PC-9 (cell line): Measurements from ENCODE around the gene VPS13D. TPM values are rescaled to one million over a fixed set of nuclear protein-coding genes. Genes with fewer than 3 reads are reported as not detected.

Experiments
- BruUV-seq: library from RNA; stranded (reverse); fragments of 400-500 nt; replicated peaks from 2 replicates; lab custom pipeline; 2021; lab: Mats Ljungman, UMichigan
- CTCF ChIA-PET: fragments of 300-600 bp; sonication (Branson Sonifier 250); formaldehyde crosslinking; loops from one replicate; lab custom pipeline; 2022; ENCODE audit warnings: antibody characterized with exemption; lab: Charles Lee
- POLR2A ChIA-PET: fragments of 300-600 bp; sonication (Branson Sonifier 250); formaldehyde crosslinking; loops from one replicate; lab custom pipeline; 2022; ENCODE audit warnings: antibody characterized with exemption; ENCODE audit not compliant: unreplicated experiment; lab: Charles Lee
- DNase-seq, 2 experiments: peaks; one replicate each; pipeline versions ENCODE4 v3.0.0 to v3.0.0-alpha.2; 2015 to 2022; ENCODE audit warnings: mixed read lengths in 1 of 2
- H2AFZ ChIP-seq: fragments of 200-600 bp; sonication (generic); 2 replicates; pipeline ENCODE4 v1.8.1; 2017; ENCODE audit warnings: antibody characterized with exemption
- H3F3A ChIP-seq: fragments of 200-600 bp; sonication (generic); 2 replicates; pipeline ENCODE4 v1.8.1; 2017; ENCODE audit warnings: antibody characterized with exemption, mild to moderate bottlenecking, low read depth; ENCODE audit not compliant: insufficient read depth
- H3K27ac ChIP-seq: fragments of 200-600 bp; sonication (generic); 2 replicates; pipeline ENCODE4 v1.6.1; 2016; ENCODE audit warnings: mixed run types
- H3K27me3 ChIP-seq: fragments of 200-600 bp; sonication (generic); 2 replicates; pipeline ENCODE4 v1.6.1; 2016; ENCODE audit warnings: low read depth, mixed run types; ENCODE audit not compliant: insufficient read depth
- H3K36me3 ChIP-seq: fragments of 200-600 bp; sonication (generic); 2 replicates; pipeline ENCODE4 v1.6.1; 2016; ENCODE audit warnings: low read depth, mixed run types
- H3K4me1 ChIP-seq: fragments of 200-600 bp; sonication (generic); replicated peaks from 2 replicates; pipeline ENCODE4 v1.6.1; 2016; ENCODE audit warnings: mixed run types; ENCODE audit not compliant: insufficient read depth
- H3K4me2 ChIP-seq: fragments of 200-600 bp; sonication (generic); 2 replicates; pipeline ENCODE4 v1.6.1; 2017; ENCODE audit warnings: mixed run types
- H3K4me3 ChIP-seq: fragments of 200-600 bp; sonication (generic); 2 replicates; pipeline ENCODE4 v1.6.1; 2016; ENCODE audit warnings: mixed run types
- H3K79me2 ChIP-seq: fragments of 200-600 bp; sonication (generic); 2 replicates; pipeline ENCODE4 v1.6.1; 2017; ENCODE audit warnings: low read depth, mixed run types
- H3K9me2 ChIP-seq: fragments of 200-600 bp; sonication (generic); 2 replicates; pipeline ENCODE4 v1.8.1; 2017; ENCODE audit warnings: mild to moderate bottlenecking; ENCODE audit not compliant: insufficient read depth
- H3K9me3 ChIP-seq: fragments of 200-600 bp; sonication (generic); 2 replicates; pipeline ENCODE4 v1.8.1; 2016; ENCODE audit warnings: low read depth; ENCODE audit not compliant: insufficient read depth
- H4K20me1 ChIP-seq: fragments of 200-600 bp; sonication (generic); 2 replicates; pipeline ENCODE4 v1.8.1; 2017; ENCODE audit not compliant: insufficient read depth
- CTCF ChIP-seq: fragments of 200-600 bp; sonication (generic); conservative IDR thresholded peaks from 2 replicates; pipeline ENCODE4 v1.6.1; 2017; ENCODE audit warnings: mixed run types, antibody characterized with exemption, mild to moderate bottlenecking, moderate library complexity
- EZH2 ChIP-seq: fragments of 200-600 bp; sonication (generic); IDR thresholded peaks from 2 replicates; pipeline ENCODE4 v1.8.0; 2017; ENCODE audit warnings: antibody characterized with exemption, low read depth
- intact Hi-C: fragments of 100-400 bp; cut with micrococcal nuclease; formaldehyde crosslinking; loops from one replicate; pipeline ENCODE4 v1.10.0; 2022; ENCODE audit not compliant: unreplicated experiment
- total RNA-seq: library from RNA; stranded (reverse); gene quantifications from 2 replicates; pipeline ENCODE4 v1.2.3, GENCODE V29; 2021

The VPS13D gene
- total RNA-seq, 1 experiment from 2014 or later: 36.2 TPM

- POLR2A ChIA-PET: interaction anchor here (0.7 kb wide), 1 partner anchor 137 kb away, joined by 4 read pairs; no protein-coding TSS in a partner anchor
- peak overlapping the region; percentile 96 for H3K27ac ChIP-seq
- peaks cover 85% of the 10 kb centered on the region for H3F3A ChIP-seq
- TF ChIP-seq CTCF (no peak), EZH2 (no peak)
- H3K27me3 ChIP-seq: no peaks in the 10 kb centered on the region
- peak overlapping the region; percentile 42 for H3K4me2 ChIP-seq
- H2AFZ ChIP-seq: no peak overlapping the region
- no peaks in the 10 kb centered on the region; the same call in 1 of the 2 replicates for H3K36me3 ChIP-seq
- H4K20me1 ChIP-seq: no peaks in the 10 kb centered on the region
- H3K9me3 ChIP-seq: no peaks in the 10 kb centered on the region
- no peaks in the 10 kb centered on the region for H3K9me2 ChIP-seq
- no peak for DNase-seq
- peaks cover 93% of the 10 kb centered on the region for H3K4me1 ChIP-seq
- BruUV-seq: no TSS peak
- peaks cover 10% of the 10 kb centered on the region; the same call in 1 of the 2 replicates for H3K79me2 ChIP-seq
- CTCF ChIA-PET: no interaction called here
- intact Hi-C loops: no loop called here
- H3K4me3 ChIP-seq: no peak overlapping the region
Measured at GRCh38 chr1:12481928-12482327, 252.1 kb downstream of the VPS13D start.

- ChIA-PET CTCF (no interaction called here), POLR2A (no interaction called here)
- H3K27me3 ChIP-seq: no peaks in the 10 kb centered on the region
- no peaks in the 10 kb centered on the region for H4K20me1 ChIP-seq
- no peaks in the 10 kb centered on the region; the same call in 1 of the 2 replicates for H3K36me3 ChIP-seq
- DNase-seq: no peak
- intact Hi-C loops: no loop called here
- peaks cover 10% of the 10 kb centered on the region; the same call in 1 of the 2 replicates for H3K79me2 ChIP-seq
- H2AFZ ChIP-seq: no peak overlapping the region
- BruUV-seq: no TSS peak
- TF ChIP-seq CTCF (no peak), EZH2 (no peak)
- peak overlapping the region; percentile 39 for H3K27ac ChIP-seq
- no peak overlapping the region for H3K4me3 ChIP-seq
- H3K9me2 ChIP-seq: no peaks in the 10 kb centered on the region
- peaks cover 81% of the 10 kb centered on the region for H3F3A ChIP-seq
- no peaks in the 10 kb centered on the region for H3K9me3 ChIP-seq
- H3K4me1 ChIP-seq: peaks cover 93% of the 10 kb centered on the region
- H3K4me2 ChIP-seq: no peak overlapping the region
Measured at GRCh38 chr1:12482988-12483387, 253.2 kb downstream of the VPS13D start.

- CTCF ChIA-PET: interaction anchor here (0.5 to 1.2 kb wide), 3 partner anchors 30 to 308 kb away, joined by 3 read pairs; no protein-coding TSS in a partner anchor
- peak; percentile 73 to 79 for DNase-seq
- peak overlapping the region; percentile 70 for H3K4me2 ChIP-seq
- no peaks in the 10 kb centered on the region for H3K9me2 ChIP-seq
- no TSS peak for BruUV-seq
- H2AFZ ChIP-seq: no peak overlapping the region
- intact Hi-C loops: loop anchor here (1.0 to 5.0 kb wide), 3 partner anchors 7 to 353 kb away; no protein-coding TSS in a partner anchor
- POLR2A ChIA-PET: interaction anchor here (0.7 kb wide), 3 partner anchors 51 to 578 kb away, joined by 3 to 5 read pairs (median 4); no protein-coding TSS in a partner anchor
- H4K20me1 ChIP-seq: no peaks in the 10 kb centered on the region
- H3K36me3 ChIP-seq: no peaks in the 10 kb centered on the region
- H3K9me3 ChIP-seq: no peaks in the 10 kb centered on the region
- H3K79me2 ChIP-seq: peaks cover 14% of the 10 kb centered on the region; the same call in 1 of the 2 replicates
- no peaks in the 10 kb centered on the region for H3K27me3 ChIP-seq
- 0 out of 2 replicates have a peak overlapping the region, but pooled peaks have one; percentile 13 for H3K4me3 ChIP-seq
- no peak for TF ChIP-seq EZH2
- no peak for TF ChIP-seq CTCF
- peak overlapping the region; percentile 87 for H3K27ac ChIP-seq
- H3F3A ChIP-seq: peaks cover 80% of the 10 kb centered on the region
- peaks cover 92% of the 10 kb centered on the region for H3K4me1 ChIP-seq
Measured at GRCh38 chr1:12485231-12486058, 255.6 kb downstream of the VPS13D start.
